GM23338 (cell line): ENCODE measurements around the gene CSTA.

Experiments
- CREB1 ChIP-seq: fragments of 250-450 bp; sonication (Bioruptor Pico); IDR thresholded peaks from 2 replicates; pipeline ENCODE4 v1.5.0; 2020; ENCODE audit warnings: low read depth, mild to moderate bottlenecking, moderate library complexity
- CTCF ChIP-seq, 2 experiments: fragments of 200-600 bp in 1 of 2; sonication (generic) in 1 of 2; conservative IDR thresholded peaks; 2 replicates each; pipeline versions ENCODE4 v1.5.1 to v1.6.1; 2016 to 2017; ENCODE audit warnings: antibody characterized with exemption in 2 of 2, low read depth in 2 of 2, mild to moderate bottlenecking in 2 of 2, moderate library complexity in 1 of 2
- EZH2 ChIP-seq: fragments of 200-600 bp; sonication (generic); IDR thresholded peaks from one replicate; pipeline ENCODE4 v1.8.0; 2017; ENCODE audit warnings: antibody characterized with exemption, mild to moderate bottlenecking, low read depth; ENCODE audit not compliant: unreplicated experiment
- EZH2phosphoT487 ChIP-seq: fragments of 200-600 bp; sonication (generic); IDR thresholded peaks from one replicate; pipeline ENCODE4 v1.8.1; 2018; ENCODE audit warnings: antibody characterized with exemption; ENCODE audit not compliant: unreplicated experiment
- JUNB ChIP-seq: IDR thresholded peaks from one replicate; pipeline ENCODE4 v1.6.1; 2016; ENCODE audit warnings: antibody characterized with exemption; ENCODE audit not compliant: unreplicated experiment
- POLR2AphosphoS5 ChIP-seq: IDR thresholded peaks from 2 replicates; pipeline ENCODE4 v1.6.1; 2016; ENCODE audit warnings: antibody characterized with exemption, low read depth
- REST ChIP-seq: IDR thresholded peaks from one replicate; pipeline ENCODE4 v1.6.1; 2018; ENCODE audit warnings: antibody characterized with exemption; ENCODE audit not compliant: unreplicated experiment

GRCh38 chr3:122307976-122308375, 17.1 kb upstream of the CSTA start:
- TF ChIP-seq CTCF (conservative IDR thresholded peaks at IDR 0.05; ENCODE audit: low read depth in 2 of 2) (no peak), REST (no peak), EZH2 (no peak), JUNB (no peak), POLR2AphosphoS5 (no peak), EZH2phosphoT487 (no peak), CREB1 (CRISPR knock-in tag) (no peak)
